ENCODE data around the gene SURF2.

Gene SURF2

DNA sequence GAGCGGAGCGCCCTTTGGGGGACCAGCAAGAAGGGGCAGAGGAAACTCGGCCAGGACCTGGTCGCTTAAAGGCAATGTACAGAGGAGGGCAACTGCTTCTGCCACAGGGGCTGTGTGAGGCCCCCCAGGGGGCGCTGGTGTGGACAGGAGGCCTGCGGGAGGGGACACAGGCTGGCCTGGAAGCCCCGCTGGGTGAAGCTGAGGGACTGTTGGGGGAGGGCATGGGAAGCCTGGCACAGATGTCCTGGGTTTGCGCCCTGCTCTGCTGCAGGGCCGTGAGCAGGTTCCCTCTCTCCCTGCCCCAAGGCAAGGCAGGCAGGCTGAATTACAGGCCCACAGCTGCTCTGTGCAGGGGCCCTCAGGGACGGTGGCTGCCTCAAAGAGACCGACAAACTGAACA, 13.8 kb upstream of the SURF2 start:
- TF ChIP-seq TAF1 (IDR thresholded peaks at IDR 0.05; ENCODE audit: low read depth) (no peak), USF1 (IDR thresholded peaks at IDR 0.05) (no peak), CEBPB (IDR thresholded peaks at IDR 0.05) (no peak), EP300 (IDR thresholded peaks at IDR 0.05; ENCODE audit: borderline replicate concordance) (no peak), CREB1 (IDR thresholded peaks at IDR 0.05; ENCODE audit: low read depth) (no peak), TEAD4 (IDR thresholded peaks at IDR 0.05) (no peak), YY1 (IDR thresholded peaks at IDR 0.05; ENCODE audit: low read depth) (no peak), RAD21 (IDR thresholded peaks at IDR 0.05; ENCODE audit: low read depth) (no peak), TCF12 (IDR thresholded peaks at IDR 0.05; ENCODE audit: low read depth) (no peak), NFIC (IDR thresholded peaks at IDR 0.05) (no peak), FOXM1 (IDR thresholded peaks at IDR 0.05; ENCODE audit: borderline replicate concordance, low read depth) (no peak), ZBTB7A (IDR thresholded peaks at IDR 0.05; ENCODE audit: low read depth) (no peak)
- TF ChIP-seq, protein P1, sequence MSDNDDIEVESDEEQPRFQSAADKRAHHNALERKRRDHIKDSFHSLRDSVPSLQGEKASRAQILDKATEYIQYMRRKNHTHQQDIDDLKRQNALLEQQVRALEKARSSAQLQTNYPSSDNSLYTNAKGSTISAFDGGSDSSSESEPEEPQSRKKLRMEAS (IDR thresholded peaks at IDR 0.05) = no peak
- TF ChIP-seq, protein P2, sequence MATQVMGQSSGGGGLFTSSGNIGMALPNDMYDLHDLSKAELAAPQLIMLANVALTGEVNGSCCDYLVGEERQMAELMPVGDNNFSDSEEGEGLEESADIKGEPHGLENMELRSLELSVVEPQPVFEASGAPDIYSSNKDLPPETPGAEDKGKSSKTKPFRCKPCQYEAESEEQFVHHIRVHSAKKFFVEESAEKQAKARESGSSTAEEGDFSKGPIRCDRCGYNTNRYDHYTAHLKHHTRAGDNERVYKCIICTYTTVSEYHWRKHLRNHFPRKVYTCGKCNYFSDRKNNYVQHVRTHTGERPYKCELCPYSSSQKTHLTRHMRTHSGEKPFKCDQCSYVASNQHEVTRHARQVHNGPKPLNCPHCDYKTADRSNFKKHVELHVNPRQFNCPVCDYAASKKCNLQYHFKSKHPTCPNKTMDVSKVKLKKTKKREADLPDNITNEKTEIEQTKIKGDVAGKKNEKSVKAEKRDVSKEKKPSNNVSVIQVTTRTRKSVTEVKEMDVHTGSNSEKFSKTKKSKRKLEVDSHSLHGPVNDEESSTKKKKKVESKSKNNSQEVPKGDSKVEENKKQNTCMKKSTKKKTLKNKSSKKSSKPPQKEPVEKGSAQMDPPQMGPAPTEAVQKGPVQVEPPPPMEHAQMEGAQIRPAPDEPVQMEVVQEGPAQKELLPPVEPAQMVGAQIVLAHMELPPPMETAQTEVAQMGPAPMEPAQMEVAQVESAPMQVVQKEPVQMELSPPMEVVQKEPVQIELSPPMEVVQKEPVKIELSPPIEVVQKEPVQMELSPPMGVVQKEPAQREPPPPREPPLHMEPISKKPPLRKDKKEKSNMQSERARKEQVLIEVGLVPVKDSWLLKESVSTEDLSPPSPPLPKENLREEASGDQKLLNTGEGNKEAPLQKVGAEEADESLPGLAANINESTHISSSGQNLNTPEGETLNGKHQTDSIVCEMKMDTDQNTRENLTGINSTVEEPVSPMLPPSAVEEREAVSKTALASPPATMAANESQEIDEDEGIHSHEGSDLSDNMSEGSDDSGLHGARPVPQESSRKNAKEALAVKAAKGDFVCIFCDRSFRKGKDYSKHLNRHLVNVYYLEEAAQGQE (IDR thresholded peaks at IDR 0.05; ENCODE audit: low read depth) = no peak

GRCh38 chr9:133344071-133344470, 12.3 kb upstream of the SURF2 start:
- TF ChIP-seq TAF1 (IDR thresholded peaks at IDR 0.05; ENCODE audit: low read depth) = no peak

GRCh38 chr9:133344979-133345378, 11.4 kb upstream of the SURF2 start:
- no peak for TF ChIP-seq EP300 (IDR thresholded peaks at IDR 0.05; ENCODE audit: borderline replicate concordance)
- no peak for TF ChIP-seq CREB1 (IDR thresholded peaks at IDR 0.05; ENCODE audit: low read depth)
- TF ChIP-seq EGR1 (IDR thresholded peaks at IDR 0.05) = no peak
- no peak for TF ChIP-seq TEAD4 (IDR thresholded peaks at IDR 0.05)
- TF ChIP-seq RAD21 (IDR thresholded peaks at IDR 0.05; ENCODE audit: low read depth) = no peak
- TF ChIP-seq YY1 (IDR thresholded peaks at IDR 0.05; ENCODE audit: low read depth) = no peak
- no peak for TF ChIP-seq CEBPB (IDR thresholded peaks at IDR 0.05)
- TF ChIP-seq, protein P1 (IDR thresholded peaks at IDR 0.05) = no peak
- TF ChIP-seq, protein P2 (IDR thresholded peaks at IDR 0.05; ENCODE audit: low read depth) = no peak

- TF ChIP-seq TCF12 (IDR thresholded peaks at IDR 0.05; ENCODE audit: low read depth) (no peak), EGR1 (IDR thresholded peaks at IDR 0.05) (no peak), FOXM1 (IDR thresholded peaks at IDR 0.05; ENCODE audit: borderline replicate concordance, low read depth) (no peak), ZBTB7A (IDR thresholded peaks at IDR 0.05; ENCODE audit: low read depth) (no peak), USF1 (IDR thresholded peaks at IDR 0.05) (no peak), RAD21 (IDR thresholded peaks at IDR 0.05; ENCODE audit: low read depth) (no peak), TAF1 (IDR thresholded peaks at IDR 0.05; ENCODE audit: low read depth) (no peak), CEBPB (IDR thresholded peaks at IDR 0.05) (no peak), NFIC (IDR thresholded peaks at IDR 0.05) (no peak), CREB1 (IDR thresholded peaks at IDR 0.05; ENCODE audit: low read depth) (no peak)
- TF ChIP-seq, protein P2 (IDR thresholded peaks at IDR 0.05; ENCODE audit: low read depth) = no peak
Observed at GRCh38 chr9:133345596-133345995, 10.8 kb upstream of the SURF2 start.

All from Ishikawa (cell line).